Thyroid gland (tissue), 4 donors: ENCODE data around the gene ARHGAP30. TPM values are rescaled to one million over a fixed set of nuclear protein-coding genes. Genes with fewer than 3 reads are reported as not detected.

Source experiments
- DNase-seq, 2 donors: peaks; one replicate each; pipeline ENCODE4 v3.0.0-alpha.2; 2019
- H3K27ac ChIP-seq, 3 donors: fragments of 200-600 bp; sonication (generic); 1 replicate in 2 of 3; 2 replicates in 1 of 3; pipeline ENCODE4 v1.5.1; 2016 to 2019; ENCODE audit warnings: mild to moderate bottlenecking in 1 of 3, moderate library complexity in 1 of 3
- H3K27me3 ChIP-seq: fragments of 200-600 bp; sonication (generic); one replicate; pipeline ENCODE4 v1.5.1; 2019
- H3K36me3 ChIP-seq, 2 donors: fragments of 200-600 bp; sonication (generic); one replicate each; pipeline ENCODE4 v1.5.1; 2016 to 2019
- H3K4me1 ChIP-seq, 2 donors: fragments of 200-600 bp; sonication (generic); one replicate each; pipeline ENCODE4 v1.5.1; 2017 to 2019
- H3K4me3 ChIP-seq, 3 donors: fragments of 200-600 bp; sonication (generic); replicated peaks in 1 of 3; 1 replicate in 2 of 3; 2 replicates in 1 of 3; pipeline ENCODE4 v1.5.1; 2016; ENCODE audit warnings: mild to moderate bottlenecking in 1 of 3
- H3K9me3 ChIP-seq: fragments of 200-600 bp; sonication (generic); one replicate; pipeline ENCODE4 v1.5.1; 2017
- POLR2A ChIP-seq, 2 donors: fragments of 450-650 bp; IDR thresholded peaks; one replicate each; pipeline ENCODE4 v1.6.1; 2017; ENCODE audit warnings: antibody characterized with exemption in 2 of 2, mild to moderate bottlenecking in 2 of 2, moderate library complexity in 1 of 2
- WGBS, 2 donors: methylation state at CpG; one replicate each; pipeline ENCODE4 v1.1.5; 2017; 5-methylcytosine and 5-hydroxymethylcytosine counted together
- intact Hi-C: fragments of 100-400 bp; cut with DNase I; formaldehyde crosslinking; loops from one replicate; pipeline ENCODE4 v1.15.1; 2023
- total RNA-seq, 4 donors: library from RNA; depleted of rRNA; stranded (reverse); fragments of >200 nt; gene quantifications; one replicate each; pipeline ENCODE4 v1.2.3, GENCODE V29; 2016
- TF ChIP-seq, protein P1 (sequence below), 6 experiments: fragments of 200-600 bp in 3 of 6; fragments of 450-650 bp in 3 of 6; sonication (generic) in 3 of 6; IDR thresholded peaks; one replicate each; pipeline ENCODE4 v1.5.1; 2016 to 2019; ENCODE audit warnings: antibody characterized with exemption in 6 of 6, mild to moderate bottlenecking in 2 of 6, inconsistent platforms in 1 of 6, moderate library complexity in 1 of 6

The ARHGAP30 gene
- total RNA-seq, 4 donors from 2014 or later: 1.4 to 3.5 (median 2.9) TPM

DNA sequence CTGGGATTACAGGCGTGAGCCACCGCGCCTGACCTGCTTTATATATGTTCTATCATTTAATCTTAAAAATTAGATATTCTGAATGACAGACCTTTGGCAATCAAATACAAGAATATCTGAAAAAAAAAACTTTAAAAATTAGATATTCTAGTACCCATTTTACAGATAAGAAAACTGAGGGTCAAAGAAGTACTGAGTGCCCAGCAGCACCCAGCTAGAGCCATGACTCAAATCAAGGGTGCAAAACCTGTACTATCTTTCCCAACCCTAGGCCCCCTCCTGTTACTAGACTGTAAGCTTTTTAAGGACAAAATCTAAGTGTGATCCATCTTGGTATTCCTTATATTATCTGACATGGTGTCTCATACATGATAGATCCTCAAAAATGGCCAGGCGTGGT is 8.3 kb downstream of the ARHGAP30 start:
- H3K9me3 ChIP-seq: no peaks in the 10 kb centered on the region
- no peaks in the 10 kb centered on the region for H3K4me1 ChIP-seq
- TF ChIP-seq POLR2A (IDR thresholded peaks at IDR 0.05): no peak
- WGBS, 2 donors: 91 to 98% methylated on average over 4 of the region's 4 CpGs
- H3K36me3 ChIP-seq: no peaks in the 10 kb centered on the region
- no peaks in the 10 kb centered on the region for H3K27me3 ChIP-seq
- intact Hi-C loops: no loop called here
- H3K4me3 ChIP-seq: no peak overlapping the region
- no peak overlapping the region for H3K27ac ChIP-seq
- DNase-seq: no peak

DNA sequence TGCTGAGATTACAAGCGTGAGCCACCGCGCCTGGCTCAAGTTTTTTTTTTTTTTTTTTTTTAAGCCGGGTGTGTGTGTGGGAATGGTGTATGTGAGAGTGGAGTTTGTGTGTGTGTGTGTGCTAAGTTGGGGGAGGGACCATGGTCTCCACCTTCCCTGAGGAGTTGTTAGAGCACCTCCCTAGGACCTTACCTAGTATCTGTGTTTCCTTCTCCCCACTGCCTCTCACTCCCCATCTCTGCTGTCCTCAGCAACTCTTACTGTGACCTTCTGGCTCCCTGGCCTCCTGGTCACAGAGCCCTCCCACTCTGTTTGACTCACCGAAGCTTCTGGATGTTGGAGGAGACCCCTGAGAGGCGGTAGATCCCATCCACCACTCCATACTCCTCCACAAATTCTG is 10.4 kb downstream of the ARHGAP30 start:
- 78 to 87% methylated on average over 6 of the region's 6 CpGs for WGBS, 2 donors

DNA sequence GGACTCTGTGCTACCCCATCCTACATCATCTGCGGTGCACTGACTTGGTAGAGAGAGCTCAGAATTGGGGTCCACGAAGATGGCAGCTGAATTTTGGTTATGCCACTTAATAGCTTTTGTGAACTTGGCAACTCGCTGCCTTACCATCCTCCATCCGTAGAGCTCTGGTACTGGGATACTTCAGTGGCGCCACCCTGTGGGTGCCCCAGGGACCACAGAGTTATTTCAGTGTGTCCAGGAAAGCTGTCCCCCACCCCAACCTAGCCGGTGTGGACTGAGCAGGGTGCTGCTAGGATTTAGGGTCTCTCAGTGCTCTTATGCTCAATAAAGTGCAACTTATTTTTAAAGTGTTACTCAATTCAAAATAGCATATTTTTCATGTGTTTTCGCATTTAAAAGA is 14.9 kb downstream of the ARHGAP30 start:
- Histone ChIP-seq H3K9me3 (no peaks in the 10 kb centered on the region), H3K27me3 (no peaks in the 10 kb centered on the region), H3K4me3 (no peak overlapping the region), H3K27ac (no peak overlapping the region), H3K4me1 (no peaks in the 10 kb centered on the region), H3K36me3 (no peaks in the 10 kb centered on the region)
- TF ChIP-seq, protein P1, sequence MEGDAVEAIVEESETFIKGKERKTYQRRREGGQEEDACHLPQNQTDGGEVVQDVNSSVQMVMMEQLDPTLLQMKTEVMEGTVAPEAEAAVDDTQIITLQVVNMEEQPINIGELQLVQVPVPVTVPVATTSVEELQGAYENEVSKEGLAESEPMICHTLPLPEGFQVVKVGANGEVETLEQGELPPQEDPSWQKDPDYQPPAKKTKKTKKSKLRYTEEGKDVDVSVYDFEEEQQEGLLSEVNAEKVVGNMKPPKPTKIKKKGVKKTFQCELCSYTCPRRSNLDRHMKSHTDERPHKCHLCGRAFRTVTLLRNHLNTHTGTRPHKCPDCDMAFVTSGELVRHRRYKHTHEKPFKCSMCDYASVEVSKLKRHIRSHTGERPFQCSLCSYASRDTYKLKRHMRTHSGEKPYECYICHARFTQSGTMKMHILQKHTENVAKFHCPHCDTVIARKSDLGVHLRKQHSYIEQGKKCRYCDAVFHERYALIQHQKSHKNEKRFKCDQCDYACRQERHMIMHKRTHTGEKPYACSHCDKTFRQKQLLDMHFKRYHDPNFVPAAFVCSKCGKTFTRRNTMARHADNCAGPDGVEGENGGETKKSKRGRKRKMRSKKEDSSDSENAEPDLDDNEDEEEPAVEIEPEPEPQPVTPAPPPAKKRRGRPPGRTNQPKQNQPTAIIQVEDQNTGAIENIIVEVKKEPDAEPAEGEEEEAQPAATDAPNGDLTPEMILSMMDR (IDR thresholded peaks at IDR 0.05): no peak
- no peak for TF ChIP-seq POLR2A (IDR thresholded peaks at IDR 0.05)
- WGBS, 2 donors: 84 to 85% methylated on average over 7 of the region's 7 CpGs
- intact Hi-C loops: no loop called here
- DNase-seq: no peak

More for the DNA sequence above, 10.4 kb downstream of the ARHGAP30 start:
- no peaks in the 10 kb centered on the region for H3K4me1 ChIP-seq
- intact Hi-C loops: no loop called here
- no peak overlapping the region for H3K4me3 ChIP-seq
- H3K27me3 ChIP-seq: no peaks in the 10 kb centered on the region
- no peak overlapping the region for H3K27ac ChIP-seq
- H3K36me3 ChIP-seq: no peaks in the 10 kb centered on the region
- no peaks in the 10 kb centered on the region for H3K9me3 ChIP-seq
- DNase-seq: no peak
- TF ChIP-seq POLR2A (IDR thresholded peaks at IDR 0.05): no peak
- TF ChIP-seq, protein P1 (IDR thresholded peaks at IDR 0.05): no peak

DNA sequence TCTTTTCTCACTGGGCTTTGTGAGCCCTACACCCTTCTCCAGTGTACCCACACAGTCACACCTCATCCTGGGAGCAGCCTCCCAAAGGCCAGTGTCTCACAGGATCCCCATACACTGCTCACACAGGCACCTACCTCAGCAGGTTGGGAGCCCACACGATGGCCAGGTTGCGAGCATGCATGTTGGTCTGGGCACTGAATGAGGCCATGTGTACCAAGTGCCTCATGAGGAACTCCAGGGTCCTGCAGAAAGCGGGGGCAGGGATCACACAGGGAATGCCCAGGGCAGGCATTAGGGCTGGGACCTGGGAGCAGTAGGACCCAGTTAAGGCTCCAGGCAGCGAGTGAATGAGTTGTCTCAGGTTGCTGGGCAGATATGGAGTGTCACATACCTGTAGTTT is 15.5 kb downstream of the ARHGAP30 start:
- intact Hi-C loops: no loop called here
- H3K9me3 ChIP-seq: no peaks in the 10 kb centered on the region
- WGBS, 2 donors: 85% methylated on average over 2 to 4 of the region's 4 CpGs
- H3K27ac ChIP-seq: no peak overlapping the region
- H3K27me3 ChIP-seq: no peaks in the 10 kb centered on the region
- no peak for DNase-seq
- TF ChIP-seq, protein P1 (IDR thresholded peaks at IDR 0.05): no peak
- no peak for TF ChIP-seq POLR2A (IDR thresholded peaks at IDR 0.05)
- H3K4me1 ChIP-seq: no peaks in the 10 kb centered on the region
- no peaks in the 10 kb centered on the region for H3K36me3 ChIP-seq
- no peak overlapping the region for H3K4me3 ChIP-seq

DNA sequence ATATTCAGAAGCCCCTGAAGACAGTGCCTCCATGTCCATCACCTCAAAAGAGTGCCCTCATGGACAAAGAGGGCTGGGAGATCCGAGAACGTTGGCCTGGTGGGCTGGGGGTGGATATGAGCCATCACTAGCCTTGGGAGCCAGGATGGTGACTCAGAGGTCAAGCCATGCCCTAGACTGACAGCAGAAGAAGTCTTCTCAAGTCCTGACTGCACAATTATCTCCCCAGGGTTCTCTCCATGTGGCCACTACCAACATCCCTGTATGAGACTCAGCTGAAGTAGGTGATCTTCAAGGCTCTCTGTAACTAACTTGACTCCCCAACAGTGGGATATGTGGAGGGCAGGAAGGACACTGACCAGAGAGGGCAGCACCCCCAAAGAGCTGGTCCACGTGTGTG is 16.8 kb downstream of the ARHGAP30 start:
- Histone ChIP-seq H3K4me3 (no peak overlapping the region), H3K36me3 (no peaks in the 10 kb centered on the region), H3K4me1 (no peaks in the 10 kb centered on the region), H3K9me3 (no peaks in the 10 kb centered on the region), H3K27ac (no peak overlapping the region), H3K27me3 (no peaks in the 10 kb centered on the region)
- DNase-seq: no peak
- intact Hi-C loops: no loop called here
- 76 to 93% methylated on average over 3 of the region's 3 CpGs for WGBS, 2 donors
- TF ChIP-seq, protein P1 (IDR thresholded peaks at IDR 0.05): no peak
- no peak for TF ChIP-seq POLR2A (IDR thresholded peaks at IDR 0.05)

DNA sequence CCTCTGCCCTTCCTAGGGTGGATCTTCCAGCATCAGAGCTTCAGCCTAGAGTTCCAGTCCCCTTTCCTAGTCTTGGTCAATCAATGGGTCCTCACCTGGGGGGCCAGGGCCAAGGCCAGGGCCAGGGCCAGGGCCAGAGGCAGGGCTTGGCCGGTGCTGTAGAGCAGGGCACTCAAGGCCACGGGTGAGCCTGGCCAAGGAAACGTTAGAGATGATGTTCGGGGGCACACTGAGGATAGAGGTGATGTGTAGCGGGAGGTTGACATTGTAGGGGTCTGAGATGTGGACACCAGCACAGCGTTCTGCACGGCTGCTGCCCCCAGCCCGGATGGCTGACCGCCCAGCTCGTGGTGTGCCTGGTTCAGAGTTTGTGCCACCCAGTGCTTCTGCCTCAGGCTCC is 18.5 kb downstream of the ARHGAP30 start:
- intact Hi-C loops: no loop called here
- Histone ChIP-seq H3K4me1 (no peaks in the 10 kb centered on the region), H3K36me3 (no peaks in the 10 kb centered on the region), H3K4me3 (no peak overlapping the region), H3K9me3 (no peaks in the 10 kb centered on the region), H3K27me3 (no peaks in the 10 kb centered on the region), H3K27ac (no peak overlapping the region)
- DNase-seq: no peak
- TF ChIP-seq, protein P1 (IDR thresholded peaks at IDR 0.05): no peak
- TF ChIP-seq POLR2A (IDR thresholded peaks at IDR 0.05): no peak
- 84 to 90% methylated on average over 9 to 10 of the region's 10 CpGs for WGBS, 2 donors
